Activated CD8-positive, alpha-beta memory T cell treated with anti-CD3 and anti-CD28 coated beads for 4 hours (primary cell): ENCODE results near the gene RPL29.
"Not testable (repeated sequence)": the region's sequence is repeated elsewhere in the genome, so short reads cannot be mapped to it uniquely, and the experiment has no call there.

Experiments
- DNase-seq, 2 donors: peaks; one replicate each; pipeline ENCODE4 v3.0.0-alpha.2; 2020; ENCODE audit warnings: low read depth in 2 of 2

RPL29 gene

DNA sequence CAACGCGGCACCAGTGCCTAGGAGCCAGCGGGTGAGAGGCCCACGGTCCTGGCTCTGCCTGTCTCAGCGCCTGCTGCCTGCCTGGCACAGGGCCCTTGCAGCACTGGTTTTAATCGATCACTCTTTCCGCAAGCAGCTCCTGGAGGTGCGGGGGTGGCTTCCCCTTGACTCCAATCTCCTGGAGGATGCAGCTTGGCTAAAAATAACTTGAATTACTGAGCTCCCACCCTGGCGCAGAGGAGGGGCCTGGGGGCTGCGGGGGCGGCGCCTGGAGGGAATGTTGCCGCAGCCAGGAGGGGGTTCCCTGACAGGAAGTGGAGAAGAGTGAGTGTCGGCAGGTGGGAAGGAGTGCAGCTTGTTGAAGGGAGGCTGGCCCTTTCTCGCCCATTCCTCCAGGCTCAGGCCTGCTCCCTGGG, 9.9 kb upstream of the RPL29 start:
- no peak for DNase-seq

DNA sequence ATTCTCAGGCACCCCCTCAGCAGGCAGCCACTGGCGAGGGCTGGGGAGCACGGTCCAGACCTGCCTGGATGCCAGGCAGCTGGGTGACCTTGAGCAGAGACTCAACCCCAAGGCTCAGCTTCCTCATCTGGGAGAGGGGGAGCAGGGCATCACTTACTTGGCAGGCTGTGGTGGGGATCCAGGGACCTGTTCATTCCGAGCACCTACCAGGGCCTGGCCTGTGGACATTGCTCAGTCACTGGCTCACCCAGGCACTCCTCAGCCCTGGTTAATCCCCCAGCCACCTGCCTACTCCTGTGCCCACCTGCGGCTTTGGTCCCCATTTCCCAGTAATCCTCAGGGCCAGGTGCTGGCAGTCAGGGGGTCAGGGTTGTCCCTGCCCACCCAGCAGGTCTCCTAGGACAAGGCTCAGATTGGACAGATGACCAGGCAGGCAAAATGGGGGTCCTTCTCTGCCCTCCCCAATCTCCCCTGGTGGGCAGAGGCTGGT, 9.3 kb upstream of the RPL29 start:
- DNase-seq: no peak

DNA sequence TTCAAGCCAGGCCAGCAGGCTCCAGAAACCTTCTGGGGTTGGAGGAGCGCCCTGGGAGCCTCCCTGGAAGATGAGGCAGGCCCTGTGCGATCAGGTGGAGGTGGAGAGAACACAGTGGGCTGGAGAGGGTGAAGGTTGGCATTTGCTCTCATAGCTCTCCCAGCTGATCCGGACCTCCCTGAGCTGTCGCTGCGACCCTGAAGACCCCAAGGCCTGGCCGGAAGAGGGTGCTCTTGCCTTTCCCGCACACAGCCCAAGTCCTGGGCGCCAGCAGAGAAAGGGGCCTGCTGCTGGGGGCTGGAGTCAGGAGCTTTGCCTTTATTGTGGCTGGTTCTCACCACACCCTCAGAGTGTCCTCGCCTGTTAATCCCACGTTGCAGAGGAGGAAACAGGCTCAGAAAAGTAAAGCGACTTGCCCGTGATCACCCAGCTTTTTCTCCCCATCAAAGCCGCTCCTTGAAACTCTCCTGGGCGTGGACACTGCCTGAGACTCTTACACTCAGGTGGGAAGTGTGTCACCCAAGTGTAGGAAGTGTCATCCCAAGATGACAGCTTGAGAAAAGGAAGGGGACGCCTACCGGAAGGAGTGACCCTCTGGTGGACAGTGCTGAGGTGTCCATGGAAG, 8.6 kb upstream of the RPL29 start:
- DNase-seq: no peak

DNA sequence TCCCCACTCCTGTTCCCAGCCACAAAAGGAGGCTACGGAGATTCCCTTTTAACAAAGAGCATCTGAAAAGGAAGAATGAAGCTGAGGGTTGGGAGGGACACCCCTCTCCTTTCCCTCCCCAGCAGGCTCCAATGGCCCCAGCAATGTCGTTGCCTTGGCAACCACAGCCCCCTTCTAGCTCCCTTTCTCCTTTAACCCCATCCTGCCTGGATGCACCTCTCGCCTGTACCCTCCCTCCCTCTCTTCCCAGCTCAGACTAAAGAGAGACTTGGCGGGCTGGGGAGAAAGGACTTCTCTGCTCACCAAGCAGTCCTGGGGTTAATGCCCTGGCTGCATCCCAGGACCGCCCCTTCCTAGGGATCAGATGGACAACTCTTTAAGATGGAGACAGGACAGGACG, 7.1 kb upstream of the RPL29 start:
- no peak for DNase-seq

DNA sequence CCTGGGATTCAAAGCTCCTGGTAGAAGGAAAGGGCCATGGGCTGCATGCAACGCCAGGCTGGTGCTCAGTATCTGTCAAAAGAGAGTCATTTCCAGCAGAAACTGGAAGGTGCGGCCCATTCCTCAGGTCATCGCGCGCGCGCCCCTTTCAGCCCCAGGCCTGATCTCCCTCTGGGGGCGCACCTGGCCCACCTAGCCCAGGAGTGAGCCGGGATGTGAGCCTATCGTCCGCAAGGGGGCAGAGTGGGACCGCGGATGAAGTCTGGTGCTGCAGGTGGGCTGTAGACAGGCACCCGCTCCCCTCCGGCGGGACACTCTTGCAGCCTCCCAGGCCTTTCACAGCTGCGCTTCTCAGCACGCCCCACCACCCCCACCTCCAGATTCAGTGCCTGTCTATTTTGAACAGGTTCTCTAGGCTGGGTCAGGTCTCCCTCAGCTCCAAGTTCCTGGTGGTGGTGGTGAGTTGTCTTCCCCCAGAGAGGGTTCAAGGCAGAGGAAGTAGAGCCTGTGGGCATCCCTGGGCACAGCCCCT, 5.8 kb upstream of the RPL29 start:
- peak; percentile 64 to 74 for DNase-seq

DNA sequence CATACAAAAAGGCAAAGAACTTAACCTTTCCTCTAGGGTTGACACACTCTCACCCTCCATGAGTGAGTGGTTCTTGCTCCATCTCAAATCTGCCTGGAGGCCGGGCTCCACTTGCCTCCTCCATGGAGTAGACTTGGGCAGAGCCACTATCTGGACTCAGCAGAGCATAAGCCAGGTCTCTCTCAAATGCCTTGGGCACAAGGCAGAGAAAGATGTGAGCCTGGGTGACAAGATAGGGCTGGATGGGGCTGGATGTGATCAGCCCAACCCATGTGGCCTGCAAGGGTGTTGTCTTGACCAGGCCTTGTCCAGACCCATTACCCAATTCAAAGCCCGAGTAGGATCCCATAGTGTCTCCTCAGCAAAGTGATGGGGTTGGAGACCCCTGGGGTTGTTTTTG, 4.2 kb upstream of the RPL29 start:
- DNase-seq: no peak

DNA sequence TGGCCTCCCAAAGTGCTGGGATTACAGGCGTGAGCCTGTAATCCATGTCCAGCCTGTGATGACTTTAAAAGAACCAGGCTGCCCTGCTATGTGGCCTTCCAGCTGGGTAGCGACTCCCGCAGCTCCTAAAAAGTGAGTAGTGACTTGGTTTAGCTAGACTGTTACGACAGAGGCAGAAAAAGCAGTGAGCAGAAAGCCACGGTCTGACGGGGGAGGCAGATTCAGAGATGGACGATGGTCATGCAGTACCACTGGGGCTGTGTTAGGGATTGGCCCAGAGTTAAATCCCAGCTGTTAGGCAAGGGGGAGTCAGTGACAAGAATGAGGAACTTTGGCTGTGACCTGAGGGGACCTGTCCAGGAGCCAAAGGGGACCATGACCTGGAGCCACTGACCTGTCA, 3.1 kb upstream of the RPL29 start:
- DNase-seq: no peak

DNA sequence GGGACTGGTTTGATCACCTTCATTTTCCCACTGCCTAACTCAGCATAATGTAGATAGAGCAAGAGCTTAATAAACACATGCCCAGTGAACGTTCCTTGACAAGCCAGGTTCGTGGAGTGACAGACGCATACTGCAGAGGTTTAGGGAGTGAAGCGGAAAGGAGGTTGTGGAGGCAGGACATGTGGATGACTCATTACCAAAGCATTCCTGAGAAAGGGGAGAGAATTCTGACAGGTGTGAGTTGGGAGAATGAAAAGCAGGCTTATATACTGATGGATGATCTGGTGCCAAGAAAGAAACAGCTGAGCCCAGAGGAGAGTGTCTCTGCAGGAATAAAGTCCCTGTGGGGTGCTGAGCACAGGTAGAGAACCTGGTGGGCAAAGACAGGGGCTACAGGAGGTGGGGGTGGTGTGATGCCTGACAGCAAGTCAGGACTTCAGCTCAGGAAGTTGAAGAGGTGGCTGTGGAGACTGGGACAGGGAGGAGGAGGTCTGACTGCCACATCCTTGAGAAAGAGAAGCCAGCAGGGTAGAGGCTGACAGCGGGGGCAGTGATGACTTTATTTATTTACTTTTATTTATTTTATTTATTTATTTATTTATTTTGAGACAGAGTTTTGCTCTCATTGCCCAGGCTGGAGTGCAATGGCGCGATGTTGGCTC, 2.4 kb upstream of the RPL29 start:
- DNase-seq: no peak

DNA sequence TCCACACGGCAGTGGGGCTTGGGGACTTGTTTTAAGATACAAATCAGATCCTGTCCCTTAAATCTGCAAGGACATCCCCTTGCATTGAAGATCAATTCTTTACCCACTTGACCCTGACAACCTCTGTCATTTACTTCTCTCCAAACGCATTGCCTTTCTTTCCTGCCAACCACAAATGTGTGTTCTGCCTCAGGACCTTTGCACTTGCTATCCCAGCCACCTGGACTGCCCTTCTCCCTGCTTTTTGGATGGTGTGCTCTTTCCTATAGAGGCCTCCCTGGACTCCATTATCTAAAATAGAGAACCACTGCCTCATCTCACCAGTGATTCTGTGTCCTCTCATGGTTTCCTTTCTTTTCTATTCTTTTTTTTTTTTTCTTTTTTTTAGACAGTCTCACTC, 1.5 kb upstream of the RPL29 start:
- no peak for DNase-seq

DNA sequence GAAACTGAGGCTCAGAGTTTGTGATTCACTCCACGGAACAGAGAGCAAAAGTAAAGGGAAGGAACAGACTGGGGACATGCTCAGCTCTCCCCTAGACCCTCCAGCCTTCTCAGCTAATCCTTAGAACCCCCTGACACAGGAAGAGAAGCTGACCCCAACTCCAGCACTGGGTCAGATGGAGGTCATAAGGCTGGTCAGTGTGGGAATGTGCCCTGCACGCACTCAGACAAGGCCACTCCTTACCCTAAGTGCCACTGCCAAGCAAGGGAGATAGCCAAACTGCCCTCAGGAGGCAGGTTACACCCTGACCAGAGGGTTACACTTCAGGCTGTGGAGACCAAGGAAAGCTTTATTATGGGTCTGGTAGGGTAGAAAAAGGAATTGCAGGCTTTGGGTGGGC, 1.2 kb downstream of the RPL29 start:
- DNase-seq: no peak

DNA sequence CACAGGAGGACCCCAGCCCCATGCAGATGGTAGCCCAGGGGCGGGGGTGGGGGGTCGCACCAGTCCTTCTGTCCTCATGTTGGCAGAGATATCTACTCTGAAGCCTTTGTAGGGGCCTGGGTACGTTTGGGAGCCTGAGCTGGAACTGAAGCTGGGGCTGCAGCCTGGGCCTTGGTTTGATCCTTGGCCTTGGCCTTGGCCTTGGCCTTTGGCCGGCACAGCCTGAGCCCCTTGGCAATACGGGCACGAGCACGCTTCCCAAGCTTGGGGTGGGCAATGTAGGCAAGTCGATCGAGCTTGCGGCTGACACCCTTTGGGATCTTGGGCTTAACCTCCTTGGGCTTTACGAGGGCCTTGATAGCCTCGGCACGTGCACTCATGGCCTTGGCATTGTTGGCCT, 2.0 kb downstream of the RPL29 start:
- DNase-seq: not testable (repeated sequence)

DNA sequence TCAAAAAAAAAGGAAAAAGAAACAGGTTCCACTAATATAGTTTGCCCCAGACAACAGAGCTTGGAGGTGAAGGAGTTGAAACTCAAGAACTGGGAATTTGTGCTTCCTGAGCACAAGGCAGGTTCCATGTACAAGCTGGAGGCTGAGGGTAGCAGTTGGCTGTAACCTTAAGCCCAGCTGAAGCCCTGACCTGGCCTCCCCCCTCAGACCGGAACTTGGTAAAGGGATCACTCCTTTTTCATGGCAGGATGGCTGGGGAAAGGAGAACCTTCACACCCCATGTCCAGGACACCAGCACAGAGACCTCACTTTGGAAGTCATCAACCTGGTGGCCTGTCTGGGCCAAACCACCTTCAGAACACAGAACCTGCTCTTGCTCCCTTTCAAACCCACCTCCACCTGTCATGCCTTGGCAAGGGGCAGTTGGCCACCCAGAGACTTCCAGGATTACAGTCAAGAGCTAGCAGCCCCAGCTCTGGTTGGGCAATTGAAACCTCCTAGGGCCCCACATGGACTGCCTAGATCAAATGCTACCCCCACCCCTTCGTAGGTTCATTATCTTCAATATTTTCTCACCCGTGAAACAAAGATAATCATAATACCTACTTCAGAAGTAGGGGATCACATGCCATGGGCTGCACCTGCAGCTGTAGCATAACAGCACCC, 3.5 kb downstream of the RPL29 start:
- no peak for DNase-seq

DNA sequence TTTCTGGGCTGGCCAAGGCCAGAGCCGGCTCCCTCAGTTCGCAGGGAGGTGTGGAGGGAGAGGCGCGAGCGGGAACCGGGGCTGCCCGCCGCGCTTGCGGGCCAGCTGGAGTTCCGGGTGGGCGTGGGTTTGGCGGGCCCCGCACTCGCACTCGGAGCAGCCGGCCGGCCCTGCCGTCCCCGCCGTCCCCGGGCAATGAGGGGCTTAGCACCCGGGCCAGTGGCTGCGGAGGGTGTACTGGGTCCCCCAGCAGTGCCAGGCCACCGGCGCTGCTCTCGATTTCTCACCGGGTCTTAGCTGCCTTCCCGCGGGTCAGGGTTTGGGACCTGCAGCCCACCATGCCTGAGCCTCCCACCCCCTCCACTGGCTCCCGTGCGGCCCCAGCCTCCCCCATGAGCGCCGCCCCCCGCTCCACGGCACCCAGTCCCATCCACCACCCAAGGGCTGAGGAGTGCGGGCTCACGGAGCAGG, 5.2 kb downstream of the RPL29 start:
- not testable (repeated sequence) for DNase-seq

DNA sequence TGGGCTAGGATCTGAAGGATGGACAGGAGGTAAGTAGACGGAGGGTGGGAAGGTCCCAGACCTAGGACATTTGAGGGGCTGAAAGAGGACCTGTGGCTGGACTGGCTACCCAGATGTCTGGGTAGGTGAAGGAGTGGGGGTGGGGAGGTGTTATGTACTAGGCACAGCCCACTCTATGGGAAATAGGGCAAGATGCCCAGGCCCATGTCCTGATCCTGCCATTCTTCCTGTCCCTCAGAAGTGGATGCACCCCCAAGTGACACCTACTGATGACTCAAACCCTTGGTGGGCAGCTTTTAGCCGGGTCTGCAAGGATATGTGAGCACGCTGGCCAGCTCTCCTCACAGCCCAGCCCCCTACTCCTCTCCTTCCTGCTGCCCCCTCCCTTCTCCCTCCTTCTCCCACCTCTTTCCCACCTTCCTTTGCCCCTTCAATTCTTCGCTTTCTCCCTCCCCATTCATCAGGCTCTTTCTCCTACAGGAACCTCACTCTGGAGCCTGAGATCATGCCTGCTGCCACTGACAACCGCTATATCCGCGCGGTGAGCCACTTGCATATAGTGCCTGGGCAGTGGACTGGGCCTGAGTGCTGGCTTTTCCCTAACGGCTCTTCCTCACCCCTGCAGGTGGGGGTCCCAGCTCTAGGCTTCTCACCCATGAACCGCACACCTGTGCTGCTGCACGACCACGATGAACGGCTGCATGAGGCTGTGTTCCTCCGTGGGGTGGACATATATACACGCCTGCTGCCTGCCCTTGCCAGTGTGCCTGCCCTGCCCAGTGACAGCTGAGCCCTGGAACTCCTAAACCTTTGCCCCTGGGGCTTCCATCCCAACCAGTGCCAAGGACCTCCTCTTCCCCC, 7.2 kb downstream of the RPL29 start:
- no peak for DNase-seq

DNA sequence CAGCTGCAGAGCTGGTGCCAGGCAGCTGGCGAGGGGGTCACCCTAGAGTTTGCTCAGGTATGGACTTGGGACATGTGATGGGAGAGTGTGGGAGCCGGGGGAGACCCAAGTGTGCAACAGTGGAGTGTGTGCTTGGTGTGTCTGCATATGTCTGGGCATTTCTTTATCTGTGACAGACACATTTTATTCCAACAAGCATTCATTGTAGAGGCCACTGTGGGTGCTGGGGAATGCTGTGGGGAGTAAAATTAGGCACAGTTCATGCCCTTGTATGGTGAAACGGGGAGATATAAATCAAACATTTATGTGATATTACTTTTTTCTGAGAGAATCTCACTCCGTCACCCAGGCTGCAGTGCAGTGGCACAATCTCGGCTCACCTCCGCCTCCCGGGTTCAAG, 8.1 kb downstream of the RPL29 start:
- no peak for DNase-seq

DNA sequence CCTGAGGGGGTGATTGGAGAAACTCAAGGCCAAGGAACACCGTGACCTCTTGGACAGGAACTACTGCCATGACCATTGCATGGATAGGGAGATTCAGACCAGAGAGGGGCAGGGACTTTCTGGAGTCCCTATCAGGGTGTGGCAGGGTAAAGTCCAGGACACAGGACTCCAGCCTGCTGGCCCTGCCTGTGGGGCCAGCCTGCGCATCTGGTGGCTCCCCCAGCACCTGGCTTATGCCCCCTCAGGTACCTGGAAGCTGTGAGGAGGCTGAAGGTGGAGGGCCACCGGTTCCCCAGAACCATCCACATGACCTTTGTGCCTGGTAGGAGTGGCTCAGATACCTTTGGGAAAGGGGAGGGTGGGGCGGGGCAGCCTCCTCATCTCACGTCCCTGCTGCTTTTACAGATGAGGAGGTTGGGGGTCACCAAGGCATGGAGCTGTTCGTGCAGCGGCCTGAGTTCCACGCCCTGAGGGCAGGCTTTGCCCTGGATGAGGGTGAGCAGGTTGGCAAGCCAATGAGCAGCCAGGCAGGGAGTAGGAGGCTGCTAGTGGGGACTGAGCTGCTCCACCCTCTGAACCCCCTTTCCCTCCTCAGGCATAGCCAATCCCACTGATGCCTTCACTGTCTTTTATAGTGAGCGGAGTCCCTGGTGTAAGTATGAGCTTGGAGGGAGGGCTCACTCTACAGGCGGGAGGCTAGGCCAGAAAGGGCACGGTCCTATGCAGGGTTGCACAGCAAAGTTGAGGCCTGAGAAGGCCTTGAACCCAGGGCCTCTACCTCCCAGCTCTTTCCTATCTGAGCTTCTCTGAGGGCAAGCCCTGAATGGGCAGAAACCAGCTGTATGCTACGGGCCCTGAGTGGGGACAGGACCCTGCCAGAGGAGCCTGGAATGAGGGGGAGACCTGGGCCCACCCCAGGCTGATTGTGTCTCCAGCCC, 9.4 kb downstream of the RPL29 start:
- no peak for DNase-seq

DNA sequence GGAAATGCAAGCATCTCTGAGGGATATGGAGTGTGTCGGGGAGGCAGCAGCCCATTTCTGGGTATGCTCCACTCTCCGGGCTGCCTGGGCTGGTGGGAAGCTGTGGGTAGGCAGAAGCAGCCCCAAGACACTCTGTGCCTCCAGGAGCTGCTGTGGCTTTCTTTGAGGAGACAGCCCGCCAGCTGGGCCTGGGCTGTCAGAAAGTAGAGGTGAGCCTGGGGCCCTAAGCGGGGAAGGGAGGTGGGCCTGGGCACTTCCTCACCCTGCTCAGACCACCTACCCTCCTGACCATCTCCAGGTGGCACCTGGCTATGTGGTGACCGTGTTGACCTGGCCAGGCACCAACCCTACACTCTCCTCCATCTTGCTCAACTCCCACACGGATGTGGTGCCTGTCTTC, 10.6 kb downstream of the RPL29 start:
- DNase-seq: no peak

DNA sequence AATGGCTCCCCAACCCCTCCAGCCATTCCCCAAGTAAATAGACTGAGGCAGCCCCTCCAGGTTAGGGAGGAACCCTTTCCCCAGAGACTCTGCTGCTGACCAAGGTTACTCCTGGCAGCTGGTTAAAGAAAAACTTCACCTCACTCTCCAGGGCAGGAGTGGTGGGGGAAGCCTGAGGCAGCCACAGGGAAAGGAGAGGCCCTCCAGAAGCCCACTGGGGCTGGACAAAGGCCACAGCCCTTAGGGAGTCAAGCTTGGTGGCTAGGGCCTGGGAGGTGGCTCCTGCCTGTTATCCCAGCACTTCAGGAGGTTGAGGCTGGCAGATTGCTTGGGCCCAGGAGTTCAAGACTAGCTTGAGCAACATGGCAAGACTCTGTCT, 11.4 kb downstream of the RPL29 start:
- no peak for DNase-seq

DNA sequence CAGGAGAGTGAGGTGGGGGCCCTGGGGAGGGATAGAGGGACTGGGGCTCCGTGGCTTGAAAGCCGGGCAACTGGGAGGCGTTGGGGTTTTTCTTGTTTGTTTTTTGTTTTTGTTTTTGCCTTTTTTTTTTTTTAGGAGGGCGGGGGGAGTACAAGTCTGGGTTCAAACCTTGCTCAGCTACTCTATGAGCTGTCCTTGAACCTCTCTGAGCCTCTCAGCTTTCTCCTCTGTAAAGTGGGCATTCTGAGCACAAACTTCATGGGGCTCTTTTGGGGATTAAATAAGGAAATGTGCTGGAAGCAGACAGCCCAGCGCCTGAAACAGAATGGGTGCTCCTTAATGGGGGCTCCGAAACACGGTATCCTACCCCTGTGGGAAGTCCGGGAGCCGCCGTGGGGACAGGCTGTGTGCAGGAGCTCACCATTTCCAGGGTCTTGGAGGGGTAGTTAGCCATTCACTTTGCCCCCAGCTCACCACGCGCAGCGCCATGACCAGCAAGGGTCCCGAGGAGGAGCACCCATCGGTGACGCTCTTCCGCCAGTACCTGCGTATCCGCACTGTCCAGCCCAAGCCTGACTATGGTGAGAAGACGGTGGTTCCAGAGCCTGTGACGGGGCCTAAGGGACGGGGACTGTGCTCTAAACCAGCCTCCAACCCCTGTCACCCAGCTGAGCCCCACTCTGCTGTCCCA, 12.0 kb downstream of the RPL29 start:
- DNase-seq: no peak
